Measurements from ENCODE around the gene EDDM3A.
A peak's percentile ranks its signal among the peaks of the same experiment; 100 is the strongest.
"Not testable (repeated sequence)": the region's sequence is repeated elsewhere in the genome, so short reads cannot be mapped to it uniquely, and the experiment has no call there.

EDDM3A gene

GRCh38 chr14:20733684-20734429 is 11.8 kb upstream of the EDDM3A start:
- DNase-seq = no peak

GRCh38 chr14:20734430-20734806 is 11.3 kb upstream of the EDDM3A start:
- no peak for DNase-seq

- DNase-seq = not testable (repeated sequence)
Observed at GRCh38 chr14:20738292-20738691, 7.4 kb upstream of the EDDM3A start.

- DNase-seq = no peak
Observed at GRCh38 chr14:20742132-20742531, 3.6 kb upstream of the EDDM3A start.

GRCh38 chr14:20743556-20743955 is 2.1 kb upstream of the EDDM3A start:
- no peak for DNase-seq

- no peak for DNase-seq
Observed at GRCh38 chr14:20746566-20746965, 879 bp downstream of the EDDM3A start.

- DNase-seq = no peak
Observed at GRCh38 chr14:20748439-20748838, 2.8 kb downstream of the EDDM3A start.

- DNase-seq = no peak
Observed at GRCh38 chr14:20750194-20750593, 4.5 kb downstream of the EDDM3A start.

GRCh38 chr14:20751963-20752562 is 6.4 kb downstream of the EDDM3A start:
- DNase-seq = no peak

- no peak for DNase-seq
Observed at GRCh38 chr14:20754308-20754707, 8.6 kb downstream of the EDDM3A start.

- no peak for DNase-seq
Observed at GRCh38 chr14:20755037-20755436, 9.3 kb downstream of the EDDM3A start.

GRCh38 chr14:20757965-20758364 is 12.3 kb downstream of the EDDM3A start:
- DNase-seq = peak; percentile 44

- DNase-seq = not testable (repeated sequence)
Observed at GRCh38 chr14:20759465-20759864, 13.8 kb downstream of the EDDM3A start.

- DNase-seq = no peak
Observed at GRCh38 chr14:20760950-20761349, 15.3 kb downstream of the EDDM3A start.

- no peak for DNase-seq
Observed at GRCh38 chr14:20768593-20768892, 22.9 kb downstream of the EDDM3A start.

GRCh38 chr14:20769421-20769820 is 23.7 kb downstream of the EDDM3A start:
- no peak for DNase-seq

GRCh38 chr14:20772650-20773049 is 27.0 kb downstream of the EDDM3A start:
- no peak for DNase-seq

- no peak for DNase-seq
Observed at GRCh38 chr14:20774258-20774824, 28.7 kb downstream of the EDDM3A start.

- DNase-seq = no peak
Observed at GRCh38 chr14:20775043-20775442, 29.4 kb downstream of the EDDM3A start.

GRCh38 chr14:20775901-20776300 is 30.2 kb downstream of the EDDM3A start:
- no peak for DNase-seq

- peak; percentile 8 for DNase-seq
Observed at GRCh38 chr14:20781803-20782202, 36.1 kb downstream of the EDDM3A start.

- DNase-seq = no peak
Observed at GRCh38 chr14:20782280-20782890, 36.7 kb downstream of the EDDM3A start.

GRCh38 chr14:20787025-20787424 is 41.3 kb downstream of the EDDM3A start:
- no peak for DNase-seq

- DNase-seq = no peak
Observed at GRCh38 chr14:20789230-20789813, 43.6 kb downstream of the EDDM3A start.

Data from stimulated activated CD4-positive, alpha-beta T cell treated with anti-CD3 and anti-CD28 coated beads, Interleukin-15, amount 100 ng/mL, for 24 hours (primary cell).